HG02588 (cell line): ENCODE data around the gene SLC38A11.

Experiments
- ATAC-seq: cut with Tn5 transposase; IDR thresholded peaks from one replicate; pipeline ENCODE4 v1.9.1; 2021; ENCODE audit warnings: mild to moderate bottlenecking, moderate library complexity; ENCODE audit not compliant: unreplicated experiment

Gene SLC38A11

GRCh38 chr2:164917296-164917903, 37.9 kb downstream of the SLC38A11 start:
- ATAC-seq = no peak

- ATAC-seq = no peak
Observed at GRCh38 chr2:164915566-164915965, 39.8 kb downstream of the SLC38A11 start.

GRCh38 chr2:164913640-164914350, 41.5 kb downstream of the SLC38A11 start:
- no peak for ATAC-seq

GRCh38 chr2:164913011-164913410, 42.3 kb downstream of the SLC38A11 start:
- ATAC-seq = no peak

- ATAC-seq = no peak
Observed at GRCh38 chr2:164911832-164912231, 43.5 kb downstream of the SLC38A11 start.

- peak; percentile 71 for ATAC-seq
Observed at GRCh38 chr2:164910101-164910899, 45.0 kb downstream of the SLC38A11 start.

- no peak for ATAC-seq
Observed at GRCh38 chr2:164906947-164907346, 48.4 kb downstream of the SLC38A11 start.

GRCh38 chr2:164905307-164905706, 50.0 kb downstream of the SLC38A11 start:
- no peak for ATAC-seq

GRCh38 chr2:164903951-164904350, 51.4 kb downstream of the SLC38A11 start:
- no peak for ATAC-seq

GRCh38 chr2:164903204-164903603, 52.1 kb downstream of the SLC38A11 start:
- no peak for ATAC-seq

- no peak for ATAC-seq
Observed at GRCh38 chr2:164899121-164899520, 56.2 kb downstream of the SLC38A11 start.

- ATAC-seq = no peak
Observed at GRCh38 chr2:164898475-164898874, 56.9 kb downstream of the SLC38A11 start.

GRCh38 chr2:164897469-164898260, 57.7 kb downstream of the SLC38A11 start:
- ATAC-seq = no peak

GRCh38 chr2:164896634-164897355, 58.5 kb downstream of the SLC38A11 start:
- ATAC-seq = peak; percentile 99

- no peak for ATAC-seq
Observed at GRCh38 chr2:164896226-164896625, 59.1 kb downstream of the SLC38A11 start.

GRCh38 chr2:164891460-164891859, 63.9 kb downstream of the SLC38A11 start:
- no peak for ATAC-seq

GRCh38 chr2:164890544-164890943, 64.8 kb downstream of the SLC38A11 start:
- no peak for ATAC-seq

GRCh38 chr2:164888592-164888991, 66.7 kb downstream of the SLC38A11 start:
- ATAC-seq = no peak

GRCh38 chr2:164887434-164888144, 67.7 kb downstream of the SLC38A11 start:
- no peak for ATAC-seq

GRCh38 chr2:164882276-164882675, 73.0 kb downstream of the SLC38A11 start:
- no peak for ATAC-seq
